ENCODE measurements around the gene ITPR2. TPM values are rescaled to one million over a fixed set of nuclear protein-coding genes. Genes with fewer than 3 reads are reported as not detected.

Gene ITPR2
- total RNA-seq, 4 donors from 2014 or later = 34.1 to 53.0 (median 41.0) TPM

DNA sequence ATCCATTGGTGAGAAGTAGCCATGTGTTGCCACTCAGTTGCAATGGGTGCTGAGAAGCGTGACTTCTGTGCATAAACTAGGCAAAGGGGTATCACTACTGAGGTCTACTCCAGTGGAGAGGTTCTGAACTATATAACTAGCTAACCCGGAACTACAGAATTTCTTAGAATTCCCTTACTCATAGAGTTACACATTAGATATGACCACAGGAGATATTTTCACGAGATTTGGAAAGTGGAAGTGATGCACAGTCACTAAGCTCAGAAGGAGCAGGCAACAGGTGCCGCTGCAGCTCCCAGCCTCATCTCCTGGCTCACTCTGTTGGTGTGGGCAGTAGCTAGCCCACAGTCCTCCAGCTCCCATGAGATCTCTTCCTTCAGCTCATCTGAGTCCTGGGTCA, 501.0 kb downstream of the ITPR2 start:
- TF ChIP-seq, protein P1, sequence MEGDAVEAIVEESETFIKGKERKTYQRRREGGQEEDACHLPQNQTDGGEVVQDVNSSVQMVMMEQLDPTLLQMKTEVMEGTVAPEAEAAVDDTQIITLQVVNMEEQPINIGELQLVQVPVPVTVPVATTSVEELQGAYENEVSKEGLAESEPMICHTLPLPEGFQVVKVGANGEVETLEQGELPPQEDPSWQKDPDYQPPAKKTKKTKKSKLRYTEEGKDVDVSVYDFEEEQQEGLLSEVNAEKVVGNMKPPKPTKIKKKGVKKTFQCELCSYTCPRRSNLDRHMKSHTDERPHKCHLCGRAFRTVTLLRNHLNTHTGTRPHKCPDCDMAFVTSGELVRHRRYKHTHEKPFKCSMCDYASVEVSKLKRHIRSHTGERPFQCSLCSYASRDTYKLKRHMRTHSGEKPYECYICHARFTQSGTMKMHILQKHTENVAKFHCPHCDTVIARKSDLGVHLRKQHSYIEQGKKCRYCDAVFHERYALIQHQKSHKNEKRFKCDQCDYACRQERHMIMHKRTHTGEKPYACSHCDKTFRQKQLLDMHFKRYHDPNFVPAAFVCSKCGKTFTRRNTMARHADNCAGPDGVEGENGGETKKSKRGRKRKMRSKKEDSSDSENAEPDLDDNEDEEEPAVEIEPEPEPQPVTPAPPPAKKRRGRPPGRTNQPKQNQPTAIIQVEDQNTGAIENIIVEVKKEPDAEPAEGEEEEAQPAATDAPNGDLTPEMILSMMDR (IDR thresholded peaks at IDR 0.05; ENCODE audit: low read depth) = no peak

DNA sequence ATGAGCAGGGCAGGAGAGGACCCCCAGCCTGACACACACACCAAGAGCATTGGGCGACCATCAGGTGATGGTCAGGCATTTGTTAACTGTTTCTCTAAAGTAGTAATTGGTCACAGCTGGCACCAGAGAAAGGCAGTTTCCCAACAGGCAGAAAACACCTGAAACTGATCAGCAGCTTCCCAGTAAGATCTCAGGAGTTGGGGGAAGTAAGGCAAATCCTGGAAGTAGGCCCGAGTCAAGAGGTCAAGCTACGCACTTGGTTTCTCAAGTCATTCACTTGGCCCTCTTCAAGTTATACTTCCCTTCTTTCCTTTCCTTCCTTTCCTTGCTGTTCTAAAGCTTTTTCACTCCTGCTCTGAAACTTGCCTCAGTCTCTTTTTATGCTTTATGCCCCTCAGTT, 501.9 kb downstream of the ITPR2 start:
- TF ChIP-seq, protein P1 (IDR thresholded peaks at IDR 0.05; ENCODE audit: low read depth) = no peak

DNA sequence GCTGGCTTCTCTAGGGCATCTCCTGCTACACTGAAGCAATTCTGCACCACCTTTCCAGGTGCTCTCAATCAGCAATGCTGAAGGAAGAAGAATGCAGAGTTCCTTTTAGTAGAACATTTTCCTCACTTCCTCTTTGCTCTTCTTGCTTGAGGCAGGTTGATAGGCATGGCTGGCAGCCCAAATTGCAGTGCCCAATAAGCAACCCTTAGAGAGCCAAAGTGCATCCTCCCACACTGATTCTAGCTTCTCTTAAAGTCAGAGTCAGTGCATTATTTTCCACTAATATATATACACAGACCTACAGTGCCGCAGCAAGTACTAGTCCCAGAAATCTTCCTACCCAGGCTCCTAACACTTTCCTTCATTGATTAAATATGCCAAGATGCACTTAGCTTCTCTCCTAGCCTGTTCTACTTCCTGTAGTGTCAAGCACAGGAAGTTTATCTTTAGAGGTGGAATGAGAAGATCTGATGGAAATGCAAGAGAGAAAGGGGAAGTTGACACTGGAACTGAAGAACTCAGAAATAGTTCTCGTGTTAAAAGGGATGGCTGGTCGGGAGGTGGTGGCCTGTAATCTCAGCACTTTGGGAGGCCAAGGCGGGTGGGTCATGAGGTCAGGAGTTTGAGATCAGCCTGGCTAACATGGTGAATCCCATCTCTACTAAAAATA, 504.9 kb downstream of the ITPR2 start:
- TF ChIP-seq, protein P1 (IDR thresholded peaks at IDR 0.05; ENCODE audit: low read depth) = no peak

DNA sequence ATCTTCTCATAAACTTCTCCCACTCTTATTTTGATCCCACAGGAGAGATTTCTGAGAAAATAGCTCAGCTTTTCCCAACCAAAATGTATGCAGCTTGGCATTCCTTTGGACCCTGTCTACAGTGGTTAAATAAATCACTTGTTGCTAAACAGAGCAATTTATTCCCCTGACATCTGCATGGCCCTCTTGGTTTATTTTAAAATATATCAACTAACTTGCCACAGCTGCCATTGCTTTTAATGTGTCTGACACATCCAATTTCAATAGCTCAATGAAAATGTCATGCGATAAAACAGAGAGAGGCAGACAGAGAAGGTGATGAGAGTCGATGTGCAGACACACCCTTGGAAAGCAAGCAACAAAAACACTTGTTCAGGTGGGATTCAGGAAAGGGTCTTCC, 509.3 kb downstream of the ITPR2 start:
- TF ChIP-seq, protein P1 (IDR thresholded peaks at IDR 0.05; ENCODE audit: low read depth) = no peak

DNA sequence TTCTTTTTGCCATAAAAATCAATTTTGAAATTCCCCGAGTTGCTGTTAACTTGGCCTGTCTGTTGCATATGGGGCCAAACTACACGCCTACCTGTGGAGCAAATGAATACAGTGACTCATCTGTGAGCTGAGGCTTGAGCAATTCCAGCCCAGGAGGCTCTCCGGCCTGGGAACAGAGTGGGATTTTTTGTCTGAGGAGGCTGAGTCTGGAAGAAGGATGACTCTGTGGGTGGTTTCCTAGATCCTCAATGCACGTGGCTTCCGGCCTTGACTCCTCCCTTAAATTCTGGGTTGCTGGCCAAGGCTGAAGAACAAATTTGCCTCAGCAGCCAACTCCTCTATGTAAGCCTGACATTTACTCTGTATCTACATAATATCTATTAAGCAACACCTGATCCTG, 513.5 kb downstream of the ITPR2 start:
- TF ChIP-seq, protein P1 (IDR thresholded peaks at IDR 0.05; ENCODE audit: low read depth) = no peak

DNA sequence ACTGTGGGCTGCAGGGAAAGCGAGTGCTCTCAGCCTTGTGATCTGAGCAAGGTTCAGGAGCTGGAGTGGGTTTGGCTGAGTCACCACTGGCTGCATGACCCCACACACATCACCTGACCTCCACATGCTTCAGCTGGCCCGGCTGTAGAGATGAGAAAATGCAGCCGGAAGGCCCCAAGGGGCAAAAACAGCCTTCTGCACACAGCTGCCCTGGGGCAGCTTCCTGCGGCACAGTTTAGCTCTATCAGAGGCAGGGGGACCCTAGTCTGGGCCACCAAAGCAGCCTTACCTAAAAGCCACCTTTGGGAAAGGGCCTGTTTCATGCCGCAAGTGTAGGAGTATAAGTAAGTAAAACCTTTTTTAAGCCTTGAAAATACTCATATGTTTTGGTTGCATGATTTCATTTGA, 514.3 kb downstream of the ITPR2 start:
- TF ChIP-seq, protein P1 (IDR thresholded peaks at IDR 0.05; ENCODE audit: low read depth) = no peak

DNA sequence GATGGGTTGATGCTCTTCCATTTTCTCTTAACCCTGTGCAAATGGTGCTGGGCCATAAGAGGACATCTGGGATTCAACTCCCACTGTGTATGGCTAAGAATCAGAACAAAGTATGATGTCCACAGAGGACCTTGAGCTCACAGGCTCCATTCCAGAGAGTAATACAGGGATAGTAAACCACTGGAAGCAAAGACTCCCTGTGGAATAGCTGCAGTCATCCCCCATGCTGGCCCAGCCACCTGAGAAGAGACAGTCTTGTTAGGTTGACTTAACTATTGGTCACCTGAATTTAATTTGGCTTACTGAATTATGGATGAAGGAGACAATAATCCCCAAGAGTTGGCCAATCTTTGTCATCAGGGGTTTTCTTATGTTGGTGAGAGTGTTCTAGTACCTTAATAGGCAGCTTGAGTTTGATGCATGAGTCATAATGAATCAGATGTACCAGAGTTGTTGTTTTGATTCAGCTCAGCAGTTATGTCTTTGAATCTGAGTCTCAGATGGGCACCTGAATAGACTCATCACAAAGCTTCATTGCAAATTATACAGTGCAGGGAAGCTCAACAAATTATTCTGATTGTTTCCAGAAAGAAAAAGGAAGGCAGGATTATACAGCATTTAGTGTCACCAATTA, 514.9 kb downstream of the ITPR2 start:
- TF ChIP-seq, protein P1 (IDR thresholded peaks at IDR 0.05; ENCODE audit: low read depth) = no peak
